GM12875 (cell line): Measurements from ENCODE around the gene SEMA3E.

Experiments
- H3K4me3 ChIP-seq: one replicate; pipeline ENCODE4 v1.5.1; 2011; ENCODE audit warnings: low read depth, low read length, control low read depth
- CTCF ChIP-seq: IDR thresholded peaks from 2 replicates; pipeline ENCODE4 v1.5.1; 2011; ENCODE audit warnings: low read depth, mild to moderate bottlenecking, control low read depth, inconsistent platforms, low read length, moderate library complexity, borderline replicate concordance; ENCODE audit not compliant: insufficient read depth

The SEMA3E gene

GRCh38 chr7:83648464-83649241, at the start of gene SEMA3E:
Gene SEMA3E, minus strand, starts transcription at chr7:83649139.
- no peak for TF ChIP-seq CTCF
- no peak within 1 kb of the TSS for H3K4me3 ChIP-seq

GRCh38 chr7:83697804-83698530, 49.0 kb upstream of the SEMA3E start:
- TF ChIP-seq CTCF = no peak
- no peak overlapping the region for H3K4me3 ChIP-seq

- no peak for TF ChIP-seq CTCF
- no peak overlapping the region for H3K4me3 ChIP-seq
Observed at GRCh38 chr7:83696101-83696500, 47.2 kb upstream of the SEMA3E start.

- no peak overlapping the region for H3K4me3 ChIP-seq
- TF ChIP-seq CTCF = no peak
Observed at GRCh38 chr7:83695128-83695960, 46.4 kb upstream of the SEMA3E start.

GRCh38 chr7:83693256-83693655, 44.3 kb upstream of the SEMA3E start:
- no peak for TF ChIP-seq CTCF
- H3K4me3 ChIP-seq = no peak overlapping the region

GRCh38 chr7:83691095-83691494, 42.2 kb upstream of the SEMA3E start:
- H3K4me3 ChIP-seq = no peak overlapping the region
- no peak for TF ChIP-seq CTCF

GRCh38 chr7:83689855-83690254, 40.9 kb upstream of the SEMA3E start:
- no peak overlapping the region for H3K4me3 ChIP-seq
- no peak for TF ChIP-seq CTCF
